Measurements from ENCODE around the gene RAB17.

Gene RAB17

DNA sequence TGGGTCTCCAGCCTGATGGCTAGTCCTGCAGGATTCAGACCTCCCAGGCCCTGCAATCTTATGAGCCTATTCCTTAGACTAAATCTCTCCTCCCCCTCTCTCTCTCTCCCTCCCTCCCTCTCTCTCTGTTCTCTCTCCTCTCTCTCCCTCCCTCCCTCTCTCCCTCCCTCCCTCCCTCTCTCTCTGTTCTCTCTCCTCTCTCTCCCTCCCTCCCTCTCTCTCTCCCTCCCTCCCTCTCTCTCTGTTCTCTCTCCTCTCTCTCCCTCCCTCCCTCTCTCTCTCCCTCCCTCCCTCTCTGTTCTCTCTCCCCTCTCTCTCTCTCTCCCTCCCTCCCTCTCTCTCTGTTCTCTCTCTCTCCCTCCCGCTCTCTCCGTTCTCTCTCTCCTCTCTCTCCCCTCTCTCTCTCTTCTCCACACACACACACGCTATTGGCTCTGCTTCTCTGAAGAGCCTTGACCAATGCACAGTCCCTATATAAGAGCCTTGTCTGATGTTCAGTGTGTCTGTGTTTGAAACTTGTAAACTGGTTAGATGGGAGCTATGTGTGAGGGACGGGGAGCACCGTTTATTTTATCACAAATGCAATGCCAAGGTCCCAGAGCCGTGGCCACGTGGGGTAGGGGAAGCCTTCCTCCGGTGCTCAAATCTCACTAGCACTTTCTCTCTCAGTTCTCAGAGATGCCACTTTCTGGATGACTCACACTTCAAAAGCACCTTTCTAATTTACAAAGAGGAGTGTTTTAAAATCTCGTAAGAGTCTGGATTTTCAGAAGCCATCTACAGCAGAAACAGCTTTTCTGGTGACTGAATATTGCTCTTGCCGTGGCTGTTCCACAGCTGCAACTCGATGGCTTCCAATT lies 33.5 kb downstream of the RAB17 start:
- H3K27me3 Mint-ChIP-seq (ENCODE audit: low read depth, poor library complexity), result peaks cover 32% of the 10 kb centered on the region
- H3K4me1 Mint-ChIP-seq, result peaks cover 7% of the 10 kb centered on the region
- DNase-seq, result no peak
- H3K36me3 Mint-ChIP-seq (ENCODE audit: low read depth), result no peaks in the 10 kb centered on the region
- no peak overlapping the region for H3K27ac Mint-ChIP-seq
- peaks cover 45% of the 10 kb centered on the region for H3K9me3 Mint-ChIP-seq
- TF ChIP-seq, protein P1, sequence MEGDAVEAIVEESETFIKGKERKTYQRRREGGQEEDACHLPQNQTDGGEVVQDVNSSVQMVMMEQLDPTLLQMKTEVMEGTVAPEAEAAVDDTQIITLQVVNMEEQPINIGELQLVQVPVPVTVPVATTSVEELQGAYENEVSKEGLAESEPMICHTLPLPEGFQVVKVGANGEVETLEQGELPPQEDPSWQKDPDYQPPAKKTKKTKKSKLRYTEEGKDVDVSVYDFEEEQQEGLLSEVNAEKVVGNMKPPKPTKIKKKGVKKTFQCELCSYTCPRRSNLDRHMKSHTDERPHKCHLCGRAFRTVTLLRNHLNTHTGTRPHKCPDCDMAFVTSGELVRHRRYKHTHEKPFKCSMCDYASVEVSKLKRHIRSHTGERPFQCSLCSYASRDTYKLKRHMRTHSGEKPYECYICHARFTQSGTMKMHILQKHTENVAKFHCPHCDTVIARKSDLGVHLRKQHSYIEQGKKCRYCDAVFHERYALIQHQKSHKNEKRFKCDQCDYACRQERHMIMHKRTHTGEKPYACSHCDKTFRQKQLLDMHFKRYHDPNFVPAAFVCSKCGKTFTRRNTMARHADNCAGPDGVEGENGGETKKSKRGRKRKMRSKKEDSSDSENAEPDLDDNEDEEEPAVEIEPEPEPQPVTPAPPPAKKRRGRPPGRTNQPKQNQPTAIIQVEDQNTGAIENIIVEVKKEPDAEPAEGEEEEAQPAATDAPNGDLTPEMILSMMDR (IDR thresholded peaks at IDR 0.05), result no peak
- no peak overlapping the region for H3K4me3 Mint-ChIP-seq

DNA sequence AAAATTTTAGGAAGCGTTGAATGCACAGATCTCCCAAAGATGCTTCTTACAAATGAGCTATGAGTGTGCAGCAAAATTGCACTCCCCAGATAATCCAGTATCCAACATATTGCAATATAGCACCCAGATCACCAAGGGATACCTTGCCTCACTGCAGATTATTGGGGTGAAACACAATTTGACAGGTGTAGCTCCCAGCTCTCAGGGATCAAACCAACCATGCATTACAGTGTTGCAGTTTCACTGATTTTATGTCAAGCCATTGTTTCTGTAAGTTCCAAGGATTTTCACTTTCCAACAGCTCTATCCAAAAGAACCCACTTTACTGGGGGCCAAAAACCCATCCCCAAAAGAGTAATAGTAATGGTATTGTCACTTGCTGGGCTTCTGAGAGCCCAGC lies 35.0 kb downstream of the RAB17 start:
- no peak for DNase-seq
- no peak overlapping the region for H3K27ac Mint-ChIP-seq
- H3K27me3 Mint-ChIP-seq (ENCODE audit: low read depth, poor library complexity), result peaks cover 35% of the 10 kb centered on the region
- H3K36me3 Mint-ChIP-seq (ENCODE audit: low read depth), result no peaks in the 10 kb centered on the region
- no peak overlapping the region for H3K4me3 Mint-ChIP-seq
- H3K4me1 Mint-ChIP-seq, result peaks cover 7% of the 10 kb centered on the region
- TF ChIP-seq, protein P1 (IDR thresholded peaks at IDR 0.05), result no peak
- H3K9me3 Mint-ChIP-seq, result peaks cover 45% of the 10 kb centered on the region

DNA sequence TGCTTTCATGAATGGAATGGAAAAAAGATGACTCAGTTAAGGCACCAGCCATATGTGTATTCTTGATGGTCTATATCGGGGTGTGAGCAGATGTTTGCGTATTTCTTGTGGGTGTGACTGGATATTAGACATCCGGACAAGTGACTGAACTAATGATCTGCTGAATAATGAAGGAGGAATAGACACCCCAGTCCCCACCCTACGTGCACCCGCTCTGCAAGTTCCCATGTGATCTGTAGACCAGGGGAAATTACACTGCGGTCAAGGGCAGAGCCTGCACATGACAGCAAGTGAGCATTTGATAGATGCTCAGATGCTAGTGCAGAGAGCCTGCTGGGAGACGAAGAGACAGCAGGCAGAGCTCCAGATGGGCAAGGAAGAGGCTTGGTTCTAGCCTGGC lies 36.6 kb downstream of the RAB17 start:
- Mint-ChIP-seq H3K27me3 (ENCODE audit: low read depth, poor library complexity) (peaks cover 22% of the 10 kb centered on the region), H3K4me1 (peaks cover 12% of the 10 kb centered on the region), H3K36me3 (ENCODE audit: low read depth) (no peaks in the 10 kb centered on the region), H3K27ac (no peak overlapping the region), H3K4me3 (no peak overlapping the region), H3K9me3 (peaks cover 45% of the 10 kb centered on the region)
- TF ChIP-seq, protein P1 (IDR thresholded peaks at IDR 0.05), result no peak
- DNase-seq, result no peak

GRCh38 chr2:237552908-237553307 lies 37.6 kb downstream of the RAB17 start:
- H3K36me3 Mint-ChIP-seq (ENCODE audit: low read depth), result no peaks in the 10 kb centered on the region
- peaks cover 18% of the 10 kb centered on the region for H3K27me3 Mint-ChIP-seq (ENCODE audit: low read depth, poor library complexity)
- peaks cover 22% of the 10 kb centered on the region for H3K4me1 Mint-ChIP-seq
- DNase-seq, result no peak
- H3K9me3 Mint-ChIP-seq, result peaks cover 44% of the 10 kb centered on the region
- TF ChIP-seq, protein P1 (IDR thresholded peaks at IDR 0.05), result no peak
- no peak overlapping the region for H3K4me3 Mint-ChIP-seq
- no peak overlapping the region for H3K27ac Mint-ChIP-seq

DNA sequence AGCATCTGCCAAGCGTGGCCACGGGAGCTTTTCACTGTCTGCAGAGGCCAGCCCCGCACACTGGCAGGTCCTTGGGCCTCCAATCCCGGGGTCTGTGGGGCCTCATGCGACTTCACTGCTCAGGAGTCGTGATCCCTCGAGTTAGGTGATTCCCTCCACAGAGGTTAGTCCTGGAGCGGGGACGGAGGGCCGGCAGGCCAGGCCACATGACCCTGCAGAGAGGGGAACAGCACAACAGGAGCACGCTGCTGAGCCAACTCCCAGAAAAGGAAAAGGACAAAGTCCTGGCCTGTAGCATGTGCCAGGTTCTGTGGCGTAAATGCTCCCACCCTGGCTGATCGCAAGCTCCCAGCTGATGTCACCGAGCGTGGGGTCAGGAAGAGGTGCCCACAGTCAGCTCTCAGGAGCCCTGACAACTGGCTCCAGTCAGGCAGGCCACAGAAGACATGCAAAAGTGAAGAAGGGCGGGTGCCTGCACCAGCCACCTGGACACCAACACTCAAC lies 39.4 kb downstream of the RAB17 start:
- TF ChIP-seq, protein P1 (IDR thresholded peaks at IDR 0.05), result no peak
- DNase-seq, result no peak
- Mint-ChIP-seq H3K27me3 (ENCODE audit: low read depth, poor library complexity) (peaks cover 10% of the 10 kb centered on the region), H3K4me1 (peaks cover 24% of the 10 kb centered on the region), H3K36me3 (ENCODE audit: low read depth) (no peaks in the 10 kb centered on the region), H3K4me3 (no peak overlapping the region), H3K9me3 (peaks cover 39% of the 10 kb centered on the region), H3K27ac (no peak overlapping the region)

Measured in nephron progenitor cell (in vitro differentiated cells).